EH (cell line): ENCODE results near the gene TRAPPC4.
A peak's percentile ranks its signal among the peaks of the same experiment; 100 is the strongest.
"Not testable (repeated sequence)": the region's sequence is repeated elsewhere in the genome, so short reads cannot be mapped to it uniquely, and the experiment has no call there.

Experiments
- DNase-seq: peaks from one replicate; pipeline ENCODE4 v3.0.0-alpha.2; 2015; ENCODE audit warnings: low read depth

The TRAPPC4 gene

DNA sequence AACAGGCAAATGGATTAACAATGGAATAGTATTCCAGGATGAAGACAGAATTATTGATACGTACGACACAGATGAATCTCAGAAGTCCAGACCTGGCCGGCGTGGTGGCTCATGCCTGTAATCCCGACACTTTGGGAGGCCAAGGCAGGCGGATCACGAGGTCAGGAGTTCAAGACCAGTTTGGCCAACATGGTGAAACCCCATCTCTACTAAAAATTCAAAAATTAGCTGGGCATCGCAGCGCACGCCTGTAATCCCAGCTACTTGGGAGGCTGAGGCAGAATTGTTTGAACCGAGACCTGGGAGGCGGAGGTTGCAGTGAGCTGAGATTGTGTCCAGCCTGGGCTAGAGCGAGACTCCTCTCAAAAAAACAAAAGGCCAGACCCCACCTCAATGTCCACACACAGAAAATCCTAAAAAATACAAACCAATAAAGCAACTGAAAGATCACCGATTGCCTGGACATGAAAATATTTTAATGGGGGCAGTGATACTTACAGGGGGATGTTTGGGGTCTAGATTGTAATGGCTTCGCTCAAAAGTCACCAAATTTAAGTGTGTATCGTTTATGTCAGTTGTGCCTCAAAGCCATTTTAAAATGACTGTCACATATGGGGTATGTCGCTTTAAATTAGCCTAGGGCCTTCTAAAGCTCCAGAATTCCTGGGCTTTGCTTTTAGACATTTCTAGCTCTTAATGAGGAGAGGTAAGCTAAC, 4.2 kb upstream of the TRAPPC4 start:
- DNase-seq = no peak

DNA sequence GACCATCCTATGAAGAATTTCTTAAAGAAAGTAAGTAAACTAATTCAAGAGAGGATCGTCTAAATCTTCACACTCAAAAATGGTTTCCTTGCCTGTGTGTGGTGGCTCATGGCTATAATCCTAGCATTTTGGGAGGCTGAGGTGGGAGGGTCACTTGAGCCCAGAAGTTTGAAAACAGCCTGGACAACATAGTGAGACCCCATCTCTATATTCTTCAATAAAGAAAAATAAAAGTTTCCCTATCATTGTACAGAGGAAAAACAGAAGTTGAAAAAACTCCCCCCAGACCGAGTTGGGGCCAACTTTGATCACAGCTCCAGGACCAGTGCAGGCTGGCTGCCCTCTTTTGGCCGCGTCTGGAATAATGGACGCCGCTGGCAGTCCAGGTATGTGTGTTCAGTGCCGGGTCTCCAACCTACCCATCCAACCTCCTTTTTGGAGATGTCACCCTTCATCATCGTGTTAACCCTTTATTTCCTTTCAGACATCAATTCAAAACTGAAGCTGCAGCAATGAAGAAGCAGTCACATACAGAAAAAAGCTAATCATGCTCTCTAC, 3.4 kb upstream of the TRAPPC4 start:
- DNase-seq = peak; percentile 26

DNA sequence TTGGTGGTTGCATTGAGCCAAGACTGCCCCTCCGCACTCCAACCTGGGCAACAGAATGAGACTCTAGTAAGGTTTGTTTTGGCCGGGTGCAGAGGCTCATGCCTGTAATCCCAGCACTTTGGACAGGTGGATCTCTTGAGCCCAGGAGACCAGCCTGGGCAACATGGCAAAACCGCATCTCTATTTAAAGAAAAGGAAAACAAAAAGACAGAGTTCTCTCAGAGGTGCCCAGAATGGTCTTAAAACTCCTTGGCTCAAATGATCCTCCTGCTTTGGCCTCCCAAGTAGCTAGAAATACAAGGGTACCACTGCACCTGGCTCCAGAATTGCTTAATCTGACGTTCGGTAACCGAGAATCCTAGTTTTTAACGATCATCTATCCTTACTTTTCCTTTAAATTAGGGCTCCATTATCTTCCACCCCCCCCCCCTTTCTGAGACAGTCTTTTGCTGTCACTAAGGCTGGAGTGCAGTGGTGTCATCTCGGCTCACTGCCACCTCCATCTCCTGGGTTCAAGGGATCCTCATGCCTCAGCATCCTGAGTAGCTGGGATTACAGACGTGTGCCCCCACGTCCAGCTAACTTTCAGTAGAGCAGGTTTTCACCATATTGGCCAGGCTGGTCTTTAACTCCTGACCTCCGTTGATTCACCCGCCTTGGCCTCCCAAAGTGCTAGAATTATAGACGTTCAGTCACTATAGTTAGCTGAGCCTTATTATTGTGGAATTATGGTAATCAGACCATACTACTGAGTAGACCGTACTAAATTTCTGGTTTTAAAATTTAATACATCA, 2.2 kb upstream of the TRAPPC4 start:
- no peak for DNase-seq

DNA sequence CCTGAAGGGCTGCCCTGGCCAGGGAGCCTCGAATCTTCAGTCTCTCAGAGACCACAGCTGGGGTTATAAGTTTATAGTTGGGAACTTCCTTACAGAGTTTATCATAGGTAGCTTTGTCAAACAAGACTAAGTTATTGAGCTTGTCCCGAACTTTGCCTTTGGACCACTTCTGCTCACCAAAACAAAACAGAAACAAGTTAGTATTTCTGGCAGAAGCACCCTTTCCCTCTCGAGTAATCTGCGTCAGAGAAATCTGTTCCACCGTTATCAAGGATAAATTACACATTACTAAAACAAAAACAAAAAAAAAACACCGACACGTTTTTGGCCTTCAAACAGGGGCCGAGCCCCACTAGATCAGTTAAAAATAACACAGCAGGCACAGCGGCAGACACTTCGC, 1.2 kb upstream of the TRAPPC4 start:
- DNase-seq = not testable (repeated sequence)

DNA sequence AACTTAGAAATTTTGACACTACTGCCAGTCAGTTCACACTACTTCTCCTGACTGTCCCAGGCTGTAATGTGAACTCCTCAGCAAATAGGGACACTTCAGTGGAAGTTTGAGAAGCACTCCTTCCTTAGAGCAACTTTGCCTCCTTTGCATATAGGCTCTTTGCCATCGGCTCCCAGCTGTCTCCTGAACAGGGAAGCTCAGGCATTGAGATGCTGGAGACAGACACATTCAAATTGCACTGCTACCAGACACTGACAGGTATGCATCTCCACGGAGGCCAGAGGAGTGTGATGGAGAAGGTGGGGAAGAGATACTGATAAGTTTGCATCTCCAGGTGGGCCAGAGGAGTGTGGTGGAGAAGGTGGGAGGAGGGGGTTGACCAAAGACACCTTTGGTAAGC, 1.4 kb downstream of the TRAPPC4 start:
- DNase-seq = peak; percentile 15

DNA sequence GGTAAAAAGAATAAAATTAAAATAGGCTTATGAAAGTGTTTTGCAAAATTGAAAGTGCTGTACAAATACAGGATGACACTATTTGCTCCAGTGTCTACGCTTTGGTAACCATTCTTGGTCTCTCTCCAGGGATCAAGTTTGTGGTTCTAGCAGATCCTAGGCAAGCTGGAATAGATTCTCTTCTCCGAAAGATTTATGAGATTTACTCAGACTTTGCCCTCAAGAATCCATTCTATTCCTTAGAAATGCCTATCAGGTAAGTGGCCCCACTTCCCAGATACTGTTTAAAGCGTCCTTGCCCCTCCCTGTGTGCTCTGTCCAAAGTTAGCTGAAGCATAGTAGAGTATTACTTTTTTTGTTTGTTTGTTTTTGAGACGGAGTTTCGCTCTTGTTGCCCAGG, 3.1 kb downstream of the TRAPPC4 start:
- no peak for DNase-seq

DNA sequence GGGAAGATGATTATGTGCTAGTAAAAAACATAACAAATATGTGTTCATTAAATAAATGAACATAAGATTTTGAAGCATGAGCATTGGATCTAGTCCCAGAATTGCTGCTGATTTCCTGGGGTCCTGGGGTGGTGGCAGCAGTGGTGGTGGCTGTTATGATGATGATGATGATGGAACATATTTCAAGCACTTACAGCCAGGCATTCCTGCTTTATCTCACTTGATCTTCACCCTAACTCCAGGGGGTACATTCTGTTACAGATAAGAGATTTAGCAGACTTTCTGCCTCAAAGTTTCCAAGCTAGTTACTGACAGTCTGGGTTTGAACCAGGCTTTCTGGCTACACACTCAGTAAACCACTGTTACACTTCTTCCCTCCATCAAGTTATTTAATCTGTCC, 5.2 kb downstream of the TRAPPC4 start:
- peak; percentile 82 for DNase-seq

DNA sequence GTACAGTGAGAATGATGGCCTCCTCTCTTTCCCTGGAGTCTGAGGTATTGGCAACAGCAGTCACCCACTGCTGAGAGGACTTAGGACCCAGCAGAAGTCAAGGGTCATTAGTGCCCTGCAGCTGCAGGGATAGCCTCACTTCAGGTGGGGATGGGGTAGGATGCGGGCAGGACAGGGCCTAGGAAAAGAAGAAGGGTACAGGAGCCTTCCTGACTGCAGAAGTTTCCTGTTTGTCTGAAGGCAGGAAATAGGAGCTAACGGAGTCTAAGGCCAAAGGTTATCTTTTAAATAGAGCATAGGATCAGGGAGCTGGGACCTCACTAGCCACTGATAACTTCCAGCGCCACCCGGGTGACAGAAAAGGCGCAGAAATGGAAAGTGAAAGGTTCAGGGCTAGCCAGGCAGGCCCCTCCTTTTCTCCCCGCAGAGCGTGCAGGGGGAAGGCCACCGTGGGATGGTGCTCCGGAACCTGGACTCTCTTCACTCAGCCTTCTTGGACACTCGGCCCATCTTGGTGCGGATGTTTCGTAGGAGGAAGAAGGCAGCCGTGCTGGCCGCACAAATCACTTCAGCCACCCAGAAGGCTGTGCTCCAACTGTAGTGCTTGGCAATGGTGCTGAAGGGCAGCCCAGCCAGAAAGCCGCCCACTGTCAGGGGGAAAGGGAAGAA, 6.0 kb downstream of the TRAPPC4 start:
- DNase-seq = no peak

DNA sequence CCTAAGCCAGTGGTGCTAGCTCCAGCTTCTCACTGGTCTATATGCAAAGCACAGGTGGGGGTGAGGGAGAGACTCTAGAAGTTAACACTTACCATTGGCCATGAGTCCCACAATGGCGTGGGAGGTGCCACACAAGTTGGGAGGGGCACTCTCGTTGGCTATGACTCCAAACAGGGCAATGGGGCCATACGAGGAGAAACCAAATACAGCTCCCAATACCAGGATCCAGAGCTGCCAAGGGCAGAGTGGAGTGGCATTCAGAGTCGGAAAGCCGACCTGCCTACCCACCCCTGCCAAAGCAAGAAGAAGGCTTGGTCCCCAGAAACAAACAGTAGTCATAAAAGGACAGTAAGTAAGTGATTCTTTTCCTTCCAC, 6.5 kb downstream of the TRAPPC4 start:
- DNase-seq = no peak

DNA sequence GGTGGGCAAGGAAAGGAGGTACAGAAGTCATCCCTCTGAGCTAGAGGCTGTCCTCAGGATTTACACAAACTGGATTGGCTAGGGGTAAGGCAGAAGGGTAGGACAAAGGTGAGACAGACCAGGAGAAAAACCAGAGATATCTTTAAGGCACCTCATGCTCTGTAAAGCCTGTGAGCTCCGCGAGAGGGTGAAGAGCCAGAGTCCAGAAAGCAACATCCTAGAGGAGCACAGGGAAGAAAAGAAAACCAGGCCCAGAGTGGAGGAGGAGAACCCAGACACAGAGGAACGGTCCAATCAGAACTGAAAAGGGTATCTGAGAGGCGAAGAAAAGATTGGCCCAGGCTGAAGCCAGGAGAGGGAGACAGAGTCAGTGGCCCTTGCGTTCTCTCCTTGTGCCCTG, 7.0 kb downstream of the TRAPPC4 start:
- no peak for DNase-seq

DNA sequence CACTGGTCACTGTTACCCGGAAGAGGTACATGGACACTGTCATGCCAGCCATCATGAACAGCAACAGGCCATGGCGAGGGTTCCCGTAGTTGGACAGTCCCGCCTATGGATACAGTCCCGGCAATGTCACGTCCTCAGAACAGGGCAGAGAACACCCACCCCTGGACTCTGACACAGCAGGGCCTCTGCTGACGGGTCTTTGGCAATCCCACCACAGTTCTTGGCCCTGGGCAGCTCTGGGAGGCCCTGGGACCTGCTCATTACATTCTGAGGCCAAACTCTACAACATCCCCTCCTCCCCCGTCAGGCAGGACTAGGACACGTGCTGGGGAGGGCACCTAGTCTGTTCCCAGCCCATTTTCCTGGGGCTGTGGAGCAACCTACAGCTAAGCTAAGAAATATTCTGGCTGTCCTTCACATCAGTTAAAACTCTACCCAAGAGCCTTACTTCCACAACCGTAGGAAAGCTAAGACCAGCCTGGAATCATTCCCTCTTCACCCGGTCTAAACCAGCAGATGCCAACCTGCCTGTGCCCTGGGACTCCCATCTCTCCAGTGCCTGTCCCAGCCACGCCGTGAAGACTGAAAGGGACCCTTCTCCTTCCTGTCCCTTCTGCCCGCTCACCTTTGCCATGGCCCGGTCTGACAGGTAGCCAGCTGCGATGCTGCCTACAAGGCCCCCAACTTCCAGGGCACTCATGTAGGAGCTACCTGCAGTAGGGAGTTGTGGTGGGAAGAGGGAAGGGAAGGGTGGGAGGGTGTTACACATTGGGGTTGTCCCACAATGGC, 7.6 kb downstream of the TRAPPC4 start:
- DNase-seq = no peak

DNA sequence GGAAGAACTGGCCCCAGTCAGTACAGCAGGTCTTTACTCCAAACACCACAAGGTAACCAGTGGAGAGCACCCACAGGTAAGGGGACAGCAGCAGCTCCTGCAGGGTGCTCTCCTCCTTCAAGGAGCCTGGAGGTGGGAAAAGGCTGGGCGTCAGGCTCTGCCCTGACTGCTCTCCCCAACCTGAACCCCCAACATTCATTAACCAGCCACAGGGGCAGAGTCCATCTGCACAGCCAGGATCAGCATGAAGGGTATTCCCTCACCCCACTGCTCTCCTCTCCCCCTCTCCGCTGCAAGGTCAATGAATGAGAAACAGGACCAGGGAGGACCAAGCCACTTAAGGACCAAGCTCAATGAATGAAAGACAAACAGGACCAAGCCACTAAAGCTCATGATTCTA, 8.4 kb downstream of the TRAPPC4 start:
- no peak for DNase-seq

DNA sequence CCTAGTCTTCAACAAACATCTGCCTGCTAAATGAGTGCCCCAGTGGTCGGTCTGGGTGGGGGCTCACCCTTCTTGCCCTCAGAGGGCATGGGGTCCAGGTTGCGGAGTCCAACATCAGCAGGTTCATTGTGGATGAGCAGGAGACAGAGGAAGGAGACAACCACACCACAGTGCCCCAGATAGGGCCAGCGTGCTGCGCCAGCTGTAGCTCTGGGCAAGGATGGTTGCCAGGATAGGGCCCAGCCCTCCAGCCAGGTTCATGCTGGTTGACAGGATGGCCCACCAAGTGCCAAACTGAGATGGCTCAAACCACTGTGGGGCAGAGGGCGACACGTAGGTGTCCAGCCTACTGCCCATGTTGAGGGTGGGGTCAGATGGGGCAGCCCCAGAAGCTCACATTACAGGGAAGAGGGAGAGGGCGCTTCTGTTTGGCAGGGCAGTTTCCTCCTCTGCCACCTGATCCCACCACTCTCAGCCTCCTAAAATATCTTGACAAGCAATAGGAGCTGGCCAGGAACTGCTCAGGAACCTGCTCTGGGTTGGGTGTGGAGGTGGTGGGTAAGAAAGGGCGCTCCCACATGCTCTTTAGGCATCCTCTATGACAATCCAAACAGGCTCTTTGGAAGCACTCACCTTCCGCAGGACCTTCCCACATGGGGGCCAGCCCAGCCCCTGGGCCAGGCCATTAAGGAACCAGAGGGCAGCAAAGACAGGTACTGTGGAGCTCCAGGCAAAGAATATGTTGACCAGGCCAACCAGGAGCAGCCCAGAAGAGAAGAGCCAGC, 9.2 kb downstream of the TRAPPC4 start:
- no peak for DNase-seq

DNA sequence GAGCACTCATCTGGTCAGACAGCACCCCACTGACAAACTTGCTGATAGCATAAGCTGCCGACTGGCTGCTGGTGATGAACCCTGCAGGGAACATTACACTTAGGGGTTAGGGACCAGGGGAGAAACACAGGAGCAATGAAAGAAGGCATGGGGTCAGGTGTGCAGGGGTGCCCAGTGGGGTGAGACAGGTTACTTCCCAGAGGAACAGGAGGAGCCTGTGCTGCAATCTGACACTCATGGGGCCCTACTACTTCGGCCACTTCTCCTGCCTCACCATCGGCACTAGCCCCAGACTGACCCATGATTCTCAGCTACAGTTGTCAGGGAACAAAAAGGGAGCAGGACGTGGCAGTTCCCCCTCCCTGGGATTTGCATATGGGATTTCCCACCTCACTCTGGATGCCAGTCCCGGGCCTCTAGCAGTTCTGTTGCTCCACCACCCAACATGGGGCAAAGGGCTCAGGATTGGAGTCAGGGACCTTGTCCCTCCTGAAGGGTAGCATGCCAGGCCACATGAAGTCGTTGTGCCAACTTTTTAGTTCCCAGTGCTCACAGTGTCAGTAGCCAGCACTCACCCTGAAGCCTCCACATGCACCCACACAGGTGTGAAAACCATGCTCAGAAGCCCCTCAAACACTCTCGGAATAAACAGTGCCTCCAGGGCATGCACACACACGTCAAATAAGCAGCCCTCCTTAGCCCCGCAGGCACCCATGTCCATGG, 9.9 kb downstream of the TRAPPC4 start:
- DNase-seq = no peak

DNA sequence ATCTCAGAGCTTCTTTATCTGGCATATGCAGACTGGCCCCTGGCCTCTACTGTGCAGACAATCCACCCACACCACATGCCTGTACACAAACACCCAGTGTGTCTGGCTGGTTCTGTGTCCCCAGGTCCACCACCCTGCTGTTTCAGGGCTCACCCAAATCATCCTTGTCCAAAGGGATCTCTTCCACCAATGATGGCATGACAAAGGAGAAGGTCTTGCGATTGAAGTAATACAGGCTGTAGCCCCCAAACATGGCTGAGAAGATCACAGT, 10.4 kb downstream of the TRAPPC4 start:
- no peak for DNase-seq

DNA sequence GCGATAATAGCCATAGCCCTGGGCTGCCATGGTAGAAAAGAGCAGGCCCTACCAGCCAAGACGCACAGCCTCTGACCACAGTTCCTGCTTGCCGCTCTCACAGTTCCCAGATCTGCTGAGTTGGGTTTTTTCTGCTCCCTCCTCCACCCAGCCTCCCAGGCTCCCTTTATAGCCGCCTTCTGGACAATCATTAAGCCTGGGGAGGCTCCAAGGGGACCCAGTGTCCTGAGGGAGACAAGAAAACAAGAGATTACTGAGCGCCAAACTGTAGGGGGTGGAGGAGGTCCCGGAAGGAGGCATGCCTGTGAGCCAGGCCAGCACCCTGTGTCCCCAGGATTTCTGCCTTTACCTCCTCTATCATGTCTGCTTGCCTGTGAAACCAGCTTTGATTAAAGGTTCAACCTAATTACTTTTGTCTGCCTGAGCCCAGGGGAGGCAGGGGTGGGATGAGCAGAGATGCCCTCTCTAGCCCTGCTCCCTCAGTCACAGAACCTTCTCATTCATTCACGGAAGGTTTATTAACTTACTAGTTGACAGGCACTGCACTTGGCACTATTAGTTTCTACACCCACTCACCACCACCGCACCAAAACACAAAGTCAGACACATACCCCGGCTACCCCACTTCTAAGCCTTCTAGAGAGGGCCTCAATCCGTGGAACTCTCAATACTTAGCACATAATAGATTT, 10.9 kb downstream of the TRAPPC4 start:
- no peak for DNase-seq

DNA sequence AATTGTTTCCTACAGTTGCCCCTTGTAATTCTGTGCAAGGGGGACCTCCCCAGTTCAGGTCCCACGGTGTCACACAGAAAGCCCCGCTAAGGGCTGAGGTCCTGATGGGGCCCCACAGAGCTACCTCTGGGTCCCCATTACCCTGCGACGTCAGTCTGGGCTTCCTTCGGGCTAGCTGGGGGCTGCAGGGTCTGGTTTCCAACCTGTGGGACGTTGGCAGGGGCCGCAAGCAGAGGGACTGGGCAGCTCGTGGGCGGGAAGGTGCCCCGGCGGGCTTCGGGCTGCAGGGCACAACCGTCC, 11.4 kb downstream of the TRAPPC4 start:
- no peak for DNase-seq

DNA sequence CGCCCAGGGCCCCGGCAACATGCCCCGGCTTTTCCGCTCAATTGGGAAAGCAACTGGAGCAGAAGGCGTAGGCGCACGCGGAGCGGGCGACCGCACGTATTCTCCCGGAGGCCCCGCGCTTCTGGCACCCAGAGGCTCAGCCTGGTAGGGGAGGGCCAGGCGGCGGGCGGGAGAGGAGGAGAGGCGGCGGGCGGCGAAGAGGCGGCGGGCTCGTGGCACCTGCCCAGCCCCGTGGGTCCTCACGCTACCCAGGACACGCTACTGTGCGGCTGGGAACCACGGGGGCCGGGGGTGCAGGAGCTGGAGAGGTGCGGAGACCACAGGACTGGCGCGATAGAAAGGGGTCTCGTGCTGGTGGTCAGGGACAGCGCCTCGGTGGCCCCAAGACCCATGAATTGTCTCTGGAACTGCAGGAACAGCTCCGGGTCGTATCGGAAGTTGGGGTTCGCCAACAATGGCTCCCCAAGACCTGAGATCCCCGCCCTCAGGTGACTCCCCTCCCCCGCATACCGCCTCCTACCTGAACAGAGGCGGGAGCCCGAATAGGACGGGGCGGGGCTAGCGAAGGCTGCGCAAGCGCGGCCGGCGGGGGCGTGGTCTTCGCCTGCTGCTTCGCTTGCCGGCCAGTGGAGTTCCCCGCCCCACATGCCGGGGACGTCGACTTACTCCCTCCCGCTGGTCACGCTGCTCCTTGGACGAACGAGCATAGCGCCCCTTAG, 11.9 kb downstream of the TRAPPC4 start, which contains the start of gene SLC37A4:
SLC37A4 (minus strand) TSS at position 549 of the 719 bp plus-strand sequence.
- DNase-seq = peak; percentile 97

DNA sequence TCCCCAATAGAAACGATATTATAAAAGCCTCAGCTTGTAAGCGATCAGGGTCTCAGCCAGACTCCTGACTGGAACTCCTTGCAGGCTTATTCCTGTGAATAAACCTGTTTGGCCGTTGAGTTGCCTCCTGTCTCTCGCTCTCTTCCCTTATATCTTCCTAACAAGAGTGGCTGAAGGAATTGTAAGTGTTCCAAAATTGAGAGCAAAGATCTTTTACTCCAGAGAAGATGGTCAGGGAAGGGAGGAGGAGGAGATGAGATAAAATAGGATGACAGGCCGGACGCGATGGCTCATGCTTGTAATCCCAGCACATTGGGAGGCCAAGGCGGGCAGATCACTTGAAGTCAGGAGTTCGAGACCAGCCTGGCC, 13.3 kb downstream of the TRAPPC4 start:
- no peak for DNase-seq

DNA sequence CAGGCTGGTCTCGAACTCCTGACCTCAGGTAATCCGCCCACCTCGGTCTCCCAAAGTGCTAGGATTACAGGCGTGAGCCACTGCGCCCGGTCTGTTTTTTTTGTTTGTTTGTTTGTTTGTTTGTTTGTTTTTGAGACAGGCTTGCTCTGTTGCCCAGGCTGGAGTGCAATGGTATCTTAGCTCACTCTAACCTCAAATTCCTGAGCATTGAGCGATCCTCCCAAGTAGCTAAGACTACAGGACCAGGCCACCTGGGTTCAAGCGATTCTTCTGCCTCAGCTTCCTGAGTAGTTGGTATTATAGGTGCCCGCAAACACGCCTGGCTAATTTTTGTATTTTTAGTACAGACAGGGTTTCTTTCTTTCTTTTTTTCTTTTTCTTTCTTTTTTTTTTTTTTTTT, 14.9 kb downstream of the TRAPPC4 start:
- DNase-seq = not testable (repeated sequence)
